Astrocyte of the hippocampus (primary cell): ENCODE measurements around the gene ELMO1.
"Not testable (repeated sequence)": the region's sequence is repeated elsewhere in the genome, so short reads cannot be mapped to it uniquely, and the experiment has no call there.

Source experiments
- DNase-seq: peaks from one replicate; pipeline ENCODE4 v3.0.0; 2011; ENCODE audit warnings: low read depth, low spot score

Gene ELMO1

DNA sequence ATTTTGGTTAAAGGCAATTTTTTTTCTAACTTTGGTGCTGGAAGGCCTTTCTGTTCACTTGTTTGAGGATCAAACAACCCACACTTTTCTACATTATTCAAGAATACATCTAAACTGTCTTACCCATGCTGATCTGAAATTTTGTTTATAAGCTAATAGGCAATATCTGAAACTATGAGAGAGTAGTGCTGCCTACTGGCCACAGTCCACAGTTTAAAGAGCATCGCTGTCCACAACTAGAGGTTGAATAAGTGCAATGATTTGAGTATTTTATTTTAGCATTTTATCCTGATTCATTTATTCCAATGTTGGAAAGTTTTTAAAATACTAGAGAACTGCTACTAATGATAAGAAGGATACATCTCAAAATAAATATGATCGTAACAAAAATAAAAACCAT, 306.9 kb downstream of the ELMO1 start:
- DNase-seq, result no peak

DNA sequence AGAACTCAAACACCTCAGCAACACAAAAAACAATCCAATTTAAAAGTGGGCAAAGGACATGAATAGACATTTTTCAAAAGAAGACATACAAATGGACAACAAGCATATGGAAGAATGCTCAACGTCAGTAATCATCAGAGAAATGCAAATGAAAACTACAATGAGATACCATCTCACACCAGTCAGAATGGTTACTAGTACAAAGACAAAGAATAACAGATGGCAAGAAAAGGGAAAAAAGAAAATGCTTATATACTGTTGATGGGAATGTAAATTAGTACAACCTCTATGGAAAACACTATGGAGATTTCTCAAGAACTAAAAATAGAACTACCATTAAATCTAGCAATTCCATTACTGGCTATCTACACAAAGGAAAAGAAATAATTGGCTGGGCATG, 314.8 kb downstream of the ELMO1 start:
- not testable (repeated sequence) for DNase-seq

DNA sequence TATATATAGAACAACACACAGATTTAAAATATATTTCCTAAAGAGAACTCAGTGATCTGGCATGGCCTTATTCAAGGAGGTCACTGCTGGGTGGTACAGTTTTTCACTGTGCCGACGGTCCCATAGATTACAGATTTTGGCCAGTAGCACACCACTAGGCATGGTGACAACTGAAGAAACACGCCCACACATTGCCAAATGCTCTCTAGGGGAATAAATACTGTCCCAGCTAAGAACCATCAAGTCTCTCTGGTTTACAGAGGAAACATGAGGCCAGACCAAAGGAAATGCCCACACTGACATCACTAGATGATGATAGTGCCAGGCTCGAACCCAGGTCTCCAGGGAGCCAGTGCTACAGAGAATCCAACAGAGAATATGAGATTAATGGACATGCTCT, 316.8 kb downstream of the ELMO1 start:
- DNase-seq, result no peak

DNA sequence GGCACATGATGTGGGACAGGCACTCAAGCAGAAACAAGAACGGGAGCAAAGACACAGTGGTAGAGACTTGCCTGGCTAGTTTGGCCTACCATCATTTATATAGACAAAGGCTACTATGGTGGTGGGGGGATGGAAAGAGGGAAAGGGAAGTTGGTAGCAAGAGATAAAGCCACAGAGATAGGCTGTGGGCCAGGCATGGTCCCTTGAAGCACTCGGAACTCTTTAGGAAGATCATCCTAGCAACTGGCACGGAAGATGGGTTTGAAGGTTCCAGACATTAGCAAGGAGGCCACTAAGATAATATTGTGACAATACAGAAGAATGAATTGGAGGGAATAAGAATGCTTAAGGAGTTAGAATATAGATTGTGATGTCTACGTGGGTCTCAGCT, 319.6 kb downstream of the ELMO1 start:
- DNase-seq, result no peak

DNA sequence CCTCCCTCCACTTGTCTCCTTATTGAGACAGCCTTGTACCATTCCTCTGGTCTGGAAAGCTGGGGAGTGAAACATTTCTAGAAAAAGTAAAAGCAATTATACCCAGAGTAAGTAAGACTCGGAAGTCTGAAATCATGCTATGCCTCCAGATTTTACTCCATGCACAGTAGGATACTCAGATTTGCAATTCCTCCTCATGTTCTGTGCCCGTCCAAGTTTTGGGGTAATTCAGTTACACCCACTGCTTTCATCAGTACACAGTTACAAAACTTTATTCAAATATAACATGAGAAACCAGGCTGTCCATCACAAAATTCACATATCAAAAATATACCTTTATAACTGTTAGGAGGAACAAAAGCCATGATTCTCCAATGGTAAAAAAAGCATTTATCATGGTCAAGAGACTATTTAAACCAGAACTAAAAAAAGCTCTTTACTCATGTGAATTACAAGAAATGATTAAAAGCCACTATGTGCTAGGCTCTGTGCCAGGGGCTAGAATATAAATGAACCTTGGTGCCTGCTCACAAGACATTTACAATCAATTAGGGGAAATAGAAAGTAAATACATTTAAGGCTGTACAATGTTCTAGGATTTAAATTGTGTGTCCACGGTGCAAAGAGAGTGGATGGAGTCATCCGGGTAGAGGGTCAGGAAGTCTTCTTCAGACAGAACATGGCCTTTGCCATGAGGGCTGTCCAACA, 320.2 kb downstream of the ELMO1 start:
- peak; percentile 78 for DNase-seq

DNA sequence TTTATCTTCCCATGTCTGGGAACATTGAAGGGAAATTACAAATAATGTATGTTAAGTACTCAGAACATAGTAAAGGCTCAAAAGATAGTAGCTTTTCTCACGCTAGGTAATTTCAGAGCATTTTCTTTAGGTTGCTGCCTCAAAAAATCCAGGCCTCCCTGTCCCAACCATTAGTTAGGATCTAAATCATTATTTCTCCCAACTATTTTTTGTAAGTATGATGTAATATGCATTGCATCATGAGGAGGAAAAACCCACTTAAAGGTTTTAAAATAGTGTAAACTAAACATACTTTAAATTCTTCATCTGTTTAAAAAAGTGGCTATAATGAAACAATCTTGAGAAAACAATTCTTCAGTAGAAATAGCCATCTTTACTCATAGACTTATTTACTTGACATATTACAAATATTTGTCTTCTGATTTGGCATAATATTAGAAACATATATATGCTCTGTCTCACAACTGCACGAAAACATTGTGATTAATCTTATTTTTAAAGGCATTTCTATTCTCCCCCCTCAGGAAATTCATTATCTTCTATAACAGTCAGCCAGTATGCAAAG, 329.3 kb downstream of the ELMO1 start:
- DNase-seq, result no peak

DNA sequence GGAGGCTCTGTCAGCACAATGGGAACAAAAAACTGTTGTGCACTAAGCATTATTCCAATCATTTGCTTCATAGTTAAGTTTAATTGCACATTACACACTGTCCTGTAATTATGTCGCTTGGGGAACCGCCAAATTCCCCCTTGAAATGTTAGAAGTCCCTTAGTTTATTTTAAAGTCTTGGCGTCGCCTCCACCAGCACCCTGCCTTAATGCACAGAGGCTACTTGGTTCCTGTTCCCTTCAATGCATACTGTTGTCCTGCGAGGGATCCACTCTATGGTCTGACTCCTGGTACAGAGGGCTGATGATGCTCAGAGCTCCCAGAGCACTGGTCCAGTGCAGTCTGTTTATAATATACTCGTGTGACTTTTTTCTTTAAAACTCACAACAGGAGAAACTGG, 330.7 kb downstream of the ELMO1 start:
- DNase-seq, result no peak

DNA sequence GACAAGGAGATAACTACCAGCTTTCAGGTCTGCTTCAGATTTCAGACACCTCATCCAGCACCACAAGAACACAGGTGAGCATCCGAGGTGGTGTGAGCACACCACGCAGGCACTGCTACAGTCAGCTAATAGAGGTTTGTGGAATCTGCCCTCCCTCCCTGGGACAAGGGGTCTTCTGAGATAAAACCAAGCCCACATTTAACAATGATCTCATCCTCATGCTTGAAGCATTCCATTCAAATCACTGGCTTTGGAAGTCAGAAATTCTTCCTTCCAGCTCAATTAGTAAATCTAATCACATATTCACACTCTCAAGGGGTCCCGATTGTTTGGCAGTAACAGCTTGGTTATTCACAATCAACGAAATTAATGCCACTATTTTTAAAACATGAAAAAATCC, 331.4 kb downstream of the ELMO1 start:
- peak; percentile 77 for DNase-seq

DNA sequence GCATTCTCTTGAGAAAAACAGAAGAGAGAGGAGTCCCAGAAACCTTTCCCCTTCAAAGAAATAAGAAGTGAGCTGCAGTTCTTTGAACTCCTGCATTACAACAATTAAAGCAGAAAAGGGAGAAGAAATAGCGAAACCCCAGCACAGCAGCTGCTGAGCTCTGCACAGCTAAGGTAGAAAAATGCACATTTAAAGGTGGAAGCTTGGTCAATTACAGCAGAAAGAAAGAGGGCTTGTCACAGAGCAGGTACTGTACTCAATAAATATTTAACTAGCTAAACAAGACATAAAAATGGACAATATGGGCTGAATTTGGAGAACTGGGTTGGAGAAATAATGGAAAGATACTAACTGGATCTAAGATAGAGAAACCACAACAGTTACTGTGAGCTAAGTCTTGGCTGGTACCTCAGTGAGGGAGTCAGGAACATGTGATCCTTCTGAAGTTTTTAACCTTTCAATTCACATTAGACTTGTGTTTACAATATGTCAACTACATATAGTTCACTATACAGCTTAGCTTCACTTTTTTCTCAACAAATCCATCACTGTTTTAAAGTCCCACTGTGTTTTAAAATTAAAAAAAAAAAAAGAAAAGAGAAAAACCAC, 332.5 kb downstream of the ELMO1 start:
- no peak for DNase-seq

DNA sequence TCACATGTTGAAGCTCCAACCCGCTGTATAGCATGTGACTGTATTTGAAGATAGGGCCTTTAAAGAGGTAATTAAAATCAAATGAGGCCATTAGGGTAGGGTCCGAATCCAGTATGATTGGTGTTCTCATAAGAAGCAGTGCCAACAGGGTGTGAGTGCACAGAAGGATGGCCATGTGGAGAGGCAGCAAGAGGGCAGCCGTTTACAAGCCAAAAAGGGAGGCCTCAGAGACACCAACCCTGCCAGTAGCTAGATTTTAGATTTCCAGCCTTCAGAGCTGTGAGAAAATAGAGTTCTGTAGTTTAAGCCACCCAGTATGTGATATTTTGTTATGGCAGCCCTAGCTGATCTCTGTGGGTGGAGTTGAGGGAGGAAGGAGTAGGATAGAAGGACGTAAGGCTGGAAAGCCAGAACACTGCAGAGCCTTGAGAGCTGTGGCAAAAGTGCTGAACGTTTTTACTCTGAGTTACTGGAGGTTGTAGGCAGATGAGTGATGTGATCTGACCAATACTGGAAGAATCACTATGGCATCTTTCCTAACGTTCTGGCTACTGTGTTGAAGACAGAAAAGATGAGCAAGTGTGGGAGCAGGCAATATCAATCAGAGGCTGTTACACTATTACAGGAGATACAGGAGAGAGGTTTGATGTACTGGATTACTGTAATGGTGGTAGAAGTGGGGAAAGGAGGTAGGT, 334.9 kb downstream of the ELMO1 start:
- peak; percentile 45 for DNase-seq

DNA sequence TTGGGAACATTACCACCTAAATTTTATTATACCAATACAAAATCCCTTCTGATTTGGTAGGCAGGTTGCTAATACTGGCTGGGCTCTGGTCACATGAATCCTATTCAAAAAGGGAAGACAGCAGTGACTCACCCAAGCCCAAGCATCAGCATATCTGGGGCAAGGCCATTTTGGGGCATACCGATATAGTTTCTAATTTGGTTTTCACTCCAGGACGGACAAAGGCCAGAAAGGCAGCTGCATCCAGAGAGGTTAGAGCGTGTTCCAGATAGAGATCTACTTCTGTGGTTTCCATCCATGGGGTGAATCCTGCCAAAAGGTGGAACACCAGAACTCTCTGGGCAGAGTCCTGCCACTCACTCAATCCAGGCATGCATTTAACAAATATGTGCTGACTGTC, 335.8 kb downstream of the ELMO1 start:
- DNase-seq, result peak; percentile 29

DNA sequence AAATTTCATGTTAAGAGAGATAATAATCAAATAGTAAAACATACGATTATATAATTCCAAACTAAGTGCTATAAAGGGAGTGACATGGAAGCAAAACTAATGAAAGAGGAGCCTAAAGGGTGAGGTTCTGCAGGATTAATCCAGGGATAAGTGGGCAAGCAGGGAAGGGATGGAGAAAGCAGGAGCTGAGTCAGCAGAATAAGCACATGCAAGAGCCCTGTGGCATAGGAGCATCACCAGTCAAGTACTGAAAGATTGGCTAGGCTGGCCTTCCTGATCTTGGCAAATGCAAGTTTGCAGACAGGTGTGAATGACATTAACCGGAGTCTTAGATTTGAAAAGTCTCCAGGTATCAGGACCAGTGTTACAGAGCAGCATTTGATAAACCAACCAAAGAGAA, 336.4 kb downstream of the ELMO1 start:
- no peak for DNase-seq

DNA sequence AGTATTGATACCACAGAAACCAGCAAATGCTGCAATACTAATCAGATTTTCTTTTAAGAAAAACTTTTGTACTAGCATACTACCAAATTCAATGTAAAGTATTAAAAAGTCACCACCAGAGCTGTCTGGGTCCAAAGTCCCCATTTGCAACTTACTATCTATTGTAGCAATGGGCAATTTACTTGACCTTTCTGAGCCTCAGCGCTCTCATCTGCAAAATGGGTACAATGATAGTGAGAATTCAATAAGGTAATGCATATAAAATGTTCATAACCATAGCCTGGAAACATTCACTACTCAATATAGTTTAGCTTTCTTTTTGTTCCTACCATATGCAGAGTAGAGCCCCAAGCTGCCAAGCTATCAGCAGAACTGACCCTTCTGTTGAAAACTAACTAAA, 337.2 kb downstream of the ELMO1 start:
- no peak for DNase-seq

DNA sequence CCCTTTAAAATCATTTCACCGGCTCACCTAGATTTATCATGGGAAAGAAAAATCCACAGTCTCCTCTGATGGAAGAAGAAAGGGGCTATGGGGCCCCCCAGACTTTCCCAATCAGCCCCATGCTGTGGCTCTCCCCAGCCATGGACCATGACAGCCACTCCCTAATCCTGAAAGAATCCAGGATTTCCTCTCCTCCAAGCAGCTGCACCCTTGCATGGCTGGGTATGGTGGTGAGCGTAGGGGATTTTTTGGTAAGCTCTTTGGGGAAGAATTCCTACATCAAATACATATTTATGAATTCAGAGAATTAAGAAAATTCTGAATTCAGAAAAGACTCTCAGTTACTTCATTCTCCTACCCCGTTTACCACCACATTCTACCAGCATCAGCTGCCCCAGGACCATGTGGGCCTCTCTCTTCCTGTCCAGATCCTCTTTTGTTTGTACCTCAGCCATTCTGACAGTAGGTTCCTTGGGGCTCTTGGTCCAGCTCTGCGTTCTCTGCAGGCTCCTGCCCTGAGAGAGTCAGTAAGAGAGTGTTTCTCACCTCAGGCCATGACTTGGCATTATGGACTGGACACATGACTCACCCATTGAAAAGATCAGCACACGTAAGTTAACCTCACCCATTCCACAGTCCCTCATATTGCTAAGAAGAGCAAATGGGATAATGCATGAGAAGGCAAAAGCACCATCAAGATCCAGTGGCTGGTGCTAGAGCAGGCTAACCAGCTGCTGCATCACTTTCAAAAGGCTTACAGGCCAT, 337.8 kb downstream of the ELMO1 start:
- no peak for DNase-seq

DNA sequence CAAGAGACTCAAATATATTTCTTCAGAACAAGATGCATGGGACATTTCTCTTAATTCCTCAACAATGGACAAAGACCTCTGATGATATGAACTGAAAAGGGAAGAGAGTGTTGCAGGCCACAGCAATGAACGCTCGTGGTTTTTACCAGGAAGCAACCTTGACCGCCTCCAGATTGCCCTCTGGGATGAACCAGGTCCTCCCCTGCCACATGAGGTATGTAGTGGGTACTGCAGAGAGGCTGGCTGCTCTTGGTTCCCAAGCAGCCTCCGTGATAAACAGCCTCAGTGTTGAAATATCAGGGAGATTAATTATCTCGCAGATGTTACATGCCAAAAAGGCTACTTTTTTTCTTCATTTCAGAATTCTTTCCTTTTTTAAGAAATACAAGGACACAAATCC, 338.8 kb downstream of the ELMO1 start:
- peak; percentile 46 for DNase-seq

DNA sequence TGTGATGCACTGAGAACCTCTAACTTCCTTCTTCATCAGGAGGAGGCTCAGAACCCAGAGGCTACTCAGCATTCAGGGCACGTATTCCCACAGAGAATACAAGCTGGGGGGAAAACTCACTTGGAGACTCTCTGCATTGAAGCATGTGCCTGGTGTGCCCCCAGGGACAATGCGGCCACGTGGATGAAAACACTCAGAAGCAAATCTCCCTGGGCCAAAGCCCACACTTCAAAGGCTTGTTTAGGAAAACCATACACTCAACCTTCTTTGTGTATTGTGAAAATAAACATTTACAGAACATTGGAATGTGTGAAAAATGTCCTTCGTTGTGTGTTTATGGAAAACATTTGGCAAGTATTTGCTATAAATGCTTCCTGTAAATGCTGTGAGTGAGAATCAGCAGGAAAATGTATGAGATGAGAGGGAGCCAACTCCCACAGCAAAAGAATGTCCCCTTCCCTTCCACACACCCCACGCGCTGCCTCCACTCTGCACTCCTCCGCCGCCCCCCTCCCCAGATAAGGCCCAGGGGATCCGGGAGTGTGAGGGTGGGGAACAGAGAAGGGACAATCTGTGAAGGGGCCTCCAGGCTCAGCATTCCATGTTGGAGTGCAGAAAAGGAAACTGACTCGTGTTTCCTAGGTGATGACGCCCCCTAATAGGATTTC, 339.5 kb downstream of the ELMO1 start:
- peak; percentile 88 for DNase-seq

DNA sequence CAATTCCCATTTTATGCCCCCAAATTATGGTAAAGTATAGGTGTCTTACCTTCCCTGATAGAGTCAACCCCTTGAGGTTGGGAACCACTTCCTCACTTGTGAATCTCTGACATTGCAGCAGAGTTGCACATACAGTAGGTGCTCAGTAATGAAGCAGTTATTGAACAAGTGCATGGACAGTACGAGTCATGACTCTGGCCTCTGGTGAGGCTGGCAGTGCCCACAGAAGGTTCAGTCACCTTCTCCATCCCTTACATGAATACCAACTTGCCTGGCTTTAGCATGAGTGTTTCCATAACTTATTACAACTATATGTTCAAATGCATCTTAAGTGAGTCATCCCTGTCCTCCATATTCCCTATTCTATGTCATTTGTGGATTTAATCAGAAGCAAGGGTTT, 340.0 kb downstream of the ELMO1 start:
- peak; percentile 14 for DNase-seq

DNA sequence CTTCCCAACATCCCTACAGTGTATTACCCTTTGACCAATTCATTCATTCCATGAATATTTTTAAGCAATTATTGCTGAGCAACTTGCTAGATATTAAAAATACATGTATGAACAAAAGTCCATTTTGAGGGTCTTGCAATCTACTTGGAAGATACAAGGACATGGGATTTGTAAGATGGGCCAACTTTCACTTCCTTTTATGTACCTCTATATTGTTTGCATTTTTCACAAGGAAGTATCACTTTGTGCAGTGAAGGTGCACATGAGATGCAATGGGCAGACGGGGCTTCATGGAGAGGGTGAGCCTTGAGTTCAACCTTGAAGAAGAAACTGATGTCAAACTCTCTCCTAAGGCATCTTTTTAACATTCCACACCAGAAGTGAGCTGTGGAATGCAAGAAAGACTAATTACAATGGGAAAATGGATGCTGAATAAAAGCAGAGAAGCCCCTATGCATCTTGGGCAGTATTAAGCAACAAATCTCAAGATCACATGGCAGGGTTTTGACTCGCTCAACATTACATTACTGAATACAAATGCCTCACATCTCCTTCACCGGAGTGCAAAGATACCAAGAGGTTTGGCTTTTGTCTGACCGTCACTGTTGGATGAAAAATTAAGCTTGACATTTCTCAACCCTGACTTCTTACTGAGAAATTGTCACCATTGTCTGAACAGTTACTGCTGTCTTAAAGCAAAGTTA, 341.5 kb downstream of the ELMO1 start:
- no peak for DNase-seq

DNA sequence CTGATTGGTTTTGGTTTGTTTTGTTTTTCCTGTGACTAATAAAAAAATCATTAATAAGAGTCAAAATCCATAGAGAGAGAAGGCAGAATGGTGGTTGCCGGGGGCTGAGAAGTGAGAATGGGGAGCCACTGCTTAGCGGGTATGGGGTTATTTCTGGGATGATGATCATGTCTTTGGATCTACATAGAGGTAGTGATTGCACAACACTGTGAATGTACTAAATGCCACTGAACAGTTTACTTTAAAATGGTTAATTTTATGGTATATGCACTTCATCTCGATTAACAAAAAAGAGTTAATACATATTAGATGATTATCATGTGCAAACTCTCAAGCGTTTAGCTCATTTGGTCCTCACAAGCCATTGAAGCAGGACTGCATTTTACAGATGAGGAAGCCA, 342.9 kb downstream of the ELMO1 start:
- DNase-seq, result no peak

DNA sequence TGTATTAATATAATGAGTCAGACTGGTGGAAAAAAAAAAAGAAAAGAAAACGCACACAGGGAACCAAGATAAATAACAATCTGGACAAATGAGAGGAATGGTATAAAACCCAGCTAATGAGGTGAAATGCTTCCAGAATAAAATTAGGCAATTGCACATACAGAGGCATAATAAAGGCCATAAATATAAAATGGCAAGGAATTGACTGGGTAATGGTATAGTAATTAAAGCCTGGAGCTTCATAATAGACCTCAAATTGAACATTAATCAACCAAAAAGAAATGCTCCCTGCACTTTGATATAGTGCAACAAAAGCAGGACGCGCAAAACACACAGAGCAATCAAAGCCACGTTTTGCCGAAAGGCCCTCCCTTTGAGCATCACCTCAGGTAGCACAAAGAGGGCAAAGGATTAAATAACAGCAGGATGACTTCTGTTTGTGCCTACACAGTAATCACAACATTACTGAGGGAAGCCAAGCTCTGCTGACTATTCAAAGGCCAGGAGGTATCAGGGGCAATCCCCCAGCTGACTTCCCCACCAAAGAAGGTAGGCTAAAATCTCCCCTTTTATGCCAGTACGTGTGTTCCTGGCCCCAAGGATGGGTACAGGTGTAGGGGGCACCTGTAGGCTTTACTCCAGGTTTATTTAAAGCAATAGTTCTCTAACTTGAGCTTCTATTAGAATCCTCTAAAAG, 343.7 kb downstream of the ELMO1 start:
- DNase-seq, result no peak
